HFF-Myc (cell line): Measurements from ENCODE around the gene SEMA6A.

ENCODE experiments used
- DNase-seq: peaks from one replicate; pipeline ENCODE4 v3.0.0-alpha.2; 2011; ENCODE audit warnings: low read depth; ENCODE audit errors: extremely low read depth
- H3K4me3 ChIP-seq: replicated peaks from 2 replicates; pipeline ENCODE4 v1.5.1; 2011; ENCODE audit warnings: low read depth, mild to moderate bottlenecking, control low read depth, low read length
- TF ChIP-seq, protein P1 (sequence below): IDR thresholded peaks from 2 replicates; pipeline ENCODE4 v1.5.1; 2012; ENCODE audit warnings: mild to moderate bottlenecking, low read depth, low read length, control low read depth; ENCODE audit errors: missing control alignments

The SEMA6A gene

DNA sequence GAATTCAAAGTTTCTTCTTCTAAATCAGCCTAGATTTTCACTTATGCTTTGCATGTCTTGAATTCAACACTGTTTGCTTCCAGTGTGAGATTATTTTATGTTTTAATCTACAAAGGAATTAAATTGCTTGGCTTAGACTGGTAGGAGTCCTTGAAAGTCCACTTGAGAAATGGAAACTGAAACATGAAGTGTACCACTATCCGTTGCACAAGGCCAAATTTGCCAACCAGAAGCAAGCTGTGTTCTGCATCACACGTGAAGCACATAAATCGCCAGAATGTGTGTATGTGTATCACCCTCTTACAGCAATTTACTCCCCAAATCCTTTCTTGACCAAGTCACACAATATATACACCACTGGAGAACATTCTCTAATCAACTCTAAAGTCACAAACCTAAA is 10.3 kb downstream of the SEMA6A start:
- no peak overlapping the region for H3K4me3 ChIP-seq

DNA sequence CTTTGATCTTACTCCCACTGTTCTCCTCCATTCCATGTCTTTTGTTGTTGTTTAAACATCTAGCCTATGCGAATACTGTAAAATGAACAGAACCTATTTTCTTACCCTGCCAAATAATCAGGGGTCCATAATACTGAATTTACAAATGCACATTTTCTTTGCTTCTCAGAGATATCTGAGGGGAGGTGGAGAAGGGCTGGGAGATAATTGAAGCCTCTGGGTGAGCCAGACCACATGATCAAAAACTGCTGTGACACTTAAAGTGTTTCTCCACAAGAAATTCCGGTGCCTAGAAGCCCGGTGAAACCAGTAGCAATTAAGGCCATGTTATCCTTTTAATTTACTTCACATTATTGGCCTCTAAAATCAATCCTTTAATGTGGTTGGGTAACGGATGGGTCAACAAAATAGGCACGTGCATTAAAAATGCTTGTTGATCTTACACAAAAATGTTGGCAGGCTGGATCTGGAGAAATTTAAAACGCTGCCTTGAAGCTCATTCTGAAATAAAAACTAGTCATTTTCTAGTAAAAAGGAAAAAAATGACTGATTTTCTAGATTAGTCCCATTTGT is 10.8 kb downstream of the SEMA6A start:
- TF ChIP-seq, protein P1, sequence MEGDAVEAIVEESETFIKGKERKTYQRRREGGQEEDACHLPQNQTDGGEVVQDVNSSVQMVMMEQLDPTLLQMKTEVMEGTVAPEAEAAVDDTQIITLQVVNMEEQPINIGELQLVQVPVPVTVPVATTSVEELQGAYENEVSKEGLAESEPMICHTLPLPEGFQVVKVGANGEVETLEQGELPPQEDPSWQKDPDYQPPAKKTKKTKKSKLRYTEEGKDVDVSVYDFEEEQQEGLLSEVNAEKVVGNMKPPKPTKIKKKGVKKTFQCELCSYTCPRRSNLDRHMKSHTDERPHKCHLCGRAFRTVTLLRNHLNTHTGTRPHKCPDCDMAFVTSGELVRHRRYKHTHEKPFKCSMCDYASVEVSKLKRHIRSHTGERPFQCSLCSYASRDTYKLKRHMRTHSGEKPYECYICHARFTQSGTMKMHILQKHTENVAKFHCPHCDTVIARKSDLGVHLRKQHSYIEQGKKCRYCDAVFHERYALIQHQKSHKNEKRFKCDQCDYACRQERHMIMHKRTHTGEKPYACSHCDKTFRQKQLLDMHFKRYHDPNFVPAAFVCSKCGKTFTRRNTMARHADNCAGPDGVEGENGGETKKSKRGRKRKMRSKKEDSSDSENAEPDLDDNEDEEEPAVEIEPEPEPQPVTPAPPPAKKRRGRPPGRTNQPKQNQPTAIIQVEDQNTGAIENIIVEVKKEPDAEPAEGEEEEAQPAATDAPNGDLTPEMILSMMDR, result no peak
- no peak for DNase-seq
- H3K4me3 ChIP-seq, result no peak overlapping the region

More for the DNA sequence above, 10.3 kb downstream of the SEMA6A start:
- DNase-seq, result no peak
- TF ChIP-seq, protein P1, result no peak

DNA sequence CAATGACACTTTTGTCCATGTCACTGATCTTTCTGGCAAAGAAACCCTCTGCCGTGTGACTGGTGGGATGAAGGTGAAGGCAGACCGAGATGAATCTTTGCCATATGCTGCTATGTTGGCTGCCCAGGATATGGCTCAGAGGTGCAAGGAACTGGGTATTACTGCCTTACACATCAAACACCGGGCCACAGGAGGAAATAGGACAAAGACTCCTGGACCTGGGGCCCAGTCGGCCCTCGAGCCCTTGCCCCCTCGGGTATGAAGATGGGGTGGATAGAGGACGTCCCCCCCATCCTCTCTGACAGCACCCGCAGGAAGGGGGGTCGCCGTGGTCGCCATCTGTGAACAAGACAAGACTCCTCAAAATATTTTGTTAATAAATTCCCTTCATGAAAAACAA is 12.0 kb downstream of the SEMA6A start:
- TF ChIP-seq, protein P1, result no peak
- no peak overlapping the region for H3K4me3 ChIP-seq
- no peak for DNase-seq

DNA sequence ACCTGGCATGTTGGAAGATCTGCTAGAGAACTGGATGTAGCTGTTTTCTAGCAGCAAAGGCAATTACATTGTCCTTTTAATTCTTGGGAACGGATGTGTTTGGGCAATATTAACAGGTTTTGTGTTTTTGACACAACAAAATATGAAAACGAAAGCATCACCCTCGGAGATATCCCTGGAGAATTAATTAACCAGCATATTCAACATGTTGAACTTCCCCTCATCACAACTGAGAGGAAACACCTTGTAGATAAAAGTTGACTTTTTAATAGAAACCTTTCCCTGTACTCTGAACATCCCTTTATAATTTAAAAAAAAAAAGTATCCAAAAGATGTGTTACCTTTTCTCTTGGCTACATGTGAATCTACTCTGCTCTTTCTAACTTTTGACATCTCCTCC is 13.0 kb downstream of the SEMA6A start:
- TF ChIP-seq, protein P1, result no peak
- no peak overlapping the region for H3K4me3 ChIP-seq
- no peak for DNase-seq

DNA sequence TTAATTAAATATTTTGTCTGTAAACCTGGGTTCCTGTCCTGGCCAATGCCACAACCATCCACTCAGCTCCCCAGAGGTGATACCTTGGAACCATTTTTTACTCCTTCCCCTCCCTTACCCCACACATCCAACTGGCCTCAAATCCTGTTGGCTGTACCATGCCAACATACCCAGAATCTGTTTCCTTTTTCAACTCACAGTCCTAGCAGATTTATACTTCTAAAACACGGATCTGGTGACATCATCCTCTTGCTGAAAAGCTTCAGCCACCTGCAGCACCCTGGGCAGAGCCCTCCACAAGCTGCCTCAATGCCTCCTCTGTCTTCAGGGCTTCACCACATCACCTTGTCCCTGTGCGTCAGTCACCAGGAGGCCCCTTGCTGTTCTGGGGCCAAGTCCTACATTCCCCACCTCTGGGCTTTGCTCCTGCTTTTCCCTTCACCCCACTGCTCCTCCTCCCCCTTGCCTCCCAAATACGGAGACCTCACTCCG is 14.9 kb downstream of the SEMA6A start:
- no peak for DNase-seq
- TF ChIP-seq, protein P1, result no peak
- no peak overlapping the region for H3K4me3 ChIP-seq

DNA sequence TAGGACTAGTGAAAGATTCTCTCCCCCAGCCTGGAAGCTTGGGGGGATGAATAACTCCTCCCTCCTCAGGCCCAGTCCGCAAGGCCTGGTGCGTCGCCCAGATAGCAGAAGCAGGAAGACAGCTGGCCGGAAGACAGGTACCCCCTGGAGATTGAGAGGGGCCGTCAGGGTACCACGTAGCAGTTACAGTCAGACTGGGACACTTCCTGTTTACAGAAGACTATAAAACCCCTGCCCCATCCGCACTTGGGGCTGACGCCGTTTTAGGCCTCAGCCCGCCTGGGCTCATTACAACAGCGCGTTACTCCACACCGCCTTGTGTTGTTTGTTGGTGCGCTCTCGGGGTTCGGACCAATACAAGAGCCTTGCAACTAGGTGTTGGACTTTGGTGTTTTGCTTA is 15.4 kb downstream of the SEMA6A start:
- TF ChIP-seq, protein P1, result no peak
- no peak for DNase-seq
- H3K4me3 ChIP-seq, result no peak overlapping the region
